ENCODE results near the gene PSG6.
"Not testable (repeated sequence)": the region's sequence is repeated elsewhere in the genome, so short reads cannot be mapped to it uniquely, and the experiment has no call there.

DNA sequence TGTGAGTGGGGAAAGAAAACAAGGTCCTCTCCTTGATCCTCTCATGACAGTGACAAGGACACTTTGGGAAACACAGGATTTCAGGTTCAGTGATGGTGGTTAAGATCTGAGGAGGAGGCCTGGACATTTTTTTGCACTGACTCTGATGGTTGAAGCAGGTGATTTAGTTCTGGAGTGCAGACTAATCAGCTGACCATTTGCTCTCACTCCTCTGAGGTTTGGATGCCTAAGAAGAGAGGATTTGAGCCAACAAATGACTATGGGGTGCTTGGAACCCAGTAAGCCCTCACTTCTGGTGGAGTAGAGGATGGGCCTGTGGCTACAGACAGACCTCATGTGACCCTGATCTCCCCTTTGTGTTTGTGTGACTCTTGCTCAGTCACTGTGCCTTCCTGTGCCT lies 41.1 kb downstream of the PSG6 start:
- TF ChIP-seq, protein P1, sequence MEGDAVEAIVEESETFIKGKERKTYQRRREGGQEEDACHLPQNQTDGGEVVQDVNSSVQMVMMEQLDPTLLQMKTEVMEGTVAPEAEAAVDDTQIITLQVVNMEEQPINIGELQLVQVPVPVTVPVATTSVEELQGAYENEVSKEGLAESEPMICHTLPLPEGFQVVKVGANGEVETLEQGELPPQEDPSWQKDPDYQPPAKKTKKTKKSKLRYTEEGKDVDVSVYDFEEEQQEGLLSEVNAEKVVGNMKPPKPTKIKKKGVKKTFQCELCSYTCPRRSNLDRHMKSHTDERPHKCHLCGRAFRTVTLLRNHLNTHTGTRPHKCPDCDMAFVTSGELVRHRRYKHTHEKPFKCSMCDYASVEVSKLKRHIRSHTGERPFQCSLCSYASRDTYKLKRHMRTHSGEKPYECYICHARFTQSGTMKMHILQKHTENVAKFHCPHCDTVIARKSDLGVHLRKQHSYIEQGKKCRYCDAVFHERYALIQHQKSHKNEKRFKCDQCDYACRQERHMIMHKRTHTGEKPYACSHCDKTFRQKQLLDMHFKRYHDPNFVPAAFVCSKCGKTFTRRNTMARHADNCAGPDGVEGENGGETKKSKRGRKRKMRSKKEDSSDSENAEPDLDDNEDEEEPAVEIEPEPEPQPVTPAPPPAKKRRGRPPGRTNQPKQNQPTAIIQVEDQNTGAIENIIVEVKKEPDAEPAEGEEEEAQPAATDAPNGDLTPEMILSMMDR (conservative IDR thresholded peaks at IDR 0.05; ENCODE audit: low read length) = not testable (repeated sequence)
- not testable (repeated sequence) for TF ChIP-seq EZH2phosphoT487 (IDR thresholded peaks at IDR 0.05; ENCODE audit: borderline replicate concordance)

Measured in Loucy (cell line).